Adrenal gland (tissue), 12 donors: ENCODE results near the gene PPM1M. TPM values are rescaled to one million over a fixed set of nuclear protein-coding genes. Genes with fewer than 3 reads are reported as not detected.

Experiments
- DNase-seq, 7 donors: peaks; one replicate each; pipeline ENCODE4 v3.0.0-alpha.2; 2019 to 2020
- H3K27ac ChIP-seq, 5 donors: fragments of 200-600 bp; sonication (generic) in 4 of 5; 1 replicate in 3 of 5; 2 replicates in 2 of 5; pipeline versions ENCODE4 v1.5.1 to v1.8.0; 2016 to 2020; ENCODE audit warnings: mild to moderate bottlenecking in 1 of 5
- H3K27me3 ChIP-seq: fragments of 200-600 bp; 2 replicates; pipeline ENCODE4 v1.8.0; 2021
- H3K36me3 ChIP-seq, 2 donors: fragments of 200-600 bp; replicated peaks in 1 of 2; 1 replicate in 1 of 2; 2 replicates in 1 of 2; pipeline versions ENCODE4 v1.5.1 to v1.8.0; 2018 to 2022
- H3K4me1 ChIP-seq, 2 donors: fragments of 200-600 bp; replicated peaks in 1 of 2; 1 replicate in 1 of 2; 2 replicates in 1 of 2; pipeline versions ENCODE4 v1.5.1 to v1.8.0; 2018 to 2021
- H3K4me3 ChIP-seq, 4 donors: fragments of 200-600 bp; sonication (generic) in 3 of 4; one replicate each; pipeline ENCODE4 v1.5.1; 2016 to 2018
- H3K9me3 ChIP-seq, 3 donors: fragments of 200-600 bp; sonication (generic) in 1 of 3; replicated peaks in 1 of 3; 1 replicate in 2 of 3; 2 replicates in 1 of 3; pipeline versions ENCODE4 v1.5.1 to v1.8.0; 2016 to 2021
- POLR2A ChIP-seq, 2 donors: fragments of 450-650 bp; IDR thresholded peaks; one replicate each; pipeline ENCODE4 v1.6.1; 2017; ENCODE audit warnings: antibody characterized with exemption in 2 of 2, mild to moderate bottlenecking in 2 of 2, moderate library complexity in 1 of 2
- WGBS, 4 donors: extraction: QIAGEN DNeasy Blood & Tissue Kit in 2 of 4; methylation state at CpG; one replicate each; pipeline versions ENCODE4 v1.1.5 to v1.1.7; 2013 to 2017; 5-methylcytosine and 5-hydroxymethylcytosine counted together
- intact Hi-C, 2 donors: fragments of 100-400 bp; cut with DNase I; formaldehyde crosslinking; loops; one replicate each; pipeline versions ENCODE4 v1.14.1 to v1.15.0; 2022 to 2023
- polyA plus RNA-seq, 3 donors: library from polyadenylated mRNA; stranded (reverse); fragments of 200-250 nt in 2 of 3; fragments of 350-450 nt in 1 of 3; fragmentation: Illumina TruSeq in 1 of 3; extraction: RNeasy Lipid Tissue Mini Kit (QIAGEN cat#74804) in 1 of 3; gene quantifications; one replicate each; pipeline ENCODE4 v1.2.3, GENCODE V29; 2013 to 2014
- total RNA-seq, 9 donors: library from RNA; depleted of rRNA in 4 of 9; stranded (reverse); fragments of >200 nt in 4 of 9; fragments of 120-200 nt in 1 of 9; fragmentation: NEBNext Ultra II Directional in 1 of 9; extraction: Animal tissue kit (Norgen Biotek cat#: 25700) in 1 of 9; gene quantifications; one replicate each; pipeline versions ENCODE4 v1.1.0 to v1.2.4, GENCODE V29; 2013 to 2023
- TF ChIP-seq, protein P1 (sequence below), 6 experiments: fragments of 450-650 bp in 4 of 6; fragments of 200-600 bp in 2 of 6; sonication (generic) in 1 of 6; IDR thresholded peaks; 1 replicate in 5 of 6; 2 replicates in 1 of 6; pipeline versions ENCODE4 v1.5.1 to v1.8.0; 2016 to 2021; ENCODE audit warnings: antibody characterized with exemption in 6 of 6, mild to moderate bottlenecking in 2 of 6, moderate library complexity in 1 of 6
- donor health status: healthy with polysubstance abuse.
- donor health status: Bipolar disorder and iron deficiency.
- donor health status: DM: yes; HTN: yes; CAD: no.
- donor health status: DM: no; HTN: no; CAD: no.
- donor health status: DM: no; HTN: no; CAD: no.
- donor health status: DM: yes; HTN: yes; CAD: no.

Gene PPM1M
- total and polyA plus RNA-seq, 12 donors: 3.2 to 29.8 (median 21.7) TPM

DNA sequence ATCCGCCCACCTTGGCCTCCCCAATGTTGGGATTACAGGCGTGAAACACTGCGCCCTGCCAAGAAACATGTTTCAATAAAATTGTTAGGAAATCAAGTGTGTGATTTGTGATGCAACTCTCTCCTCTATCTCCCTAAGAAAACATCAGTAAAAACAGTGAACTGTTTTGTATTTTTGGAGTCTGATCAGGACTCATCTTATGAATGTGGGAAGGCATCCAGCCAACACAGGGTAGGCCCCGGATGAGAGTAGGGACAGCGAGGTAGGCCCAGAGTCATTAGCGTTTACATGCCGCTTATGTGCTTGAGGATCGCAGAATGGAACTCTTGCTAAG is 41.2 kb downstream of the PPM1M start:
- intact Hi-C loops: no loop called here
- peak in 3 of 7 donors; percentile 24 to 51 (median 42) for DNase-seq
- 72 to 74% (median 72%) methylated on average over 8 of the region's 8 CpGs for WGBS, 4 donors

DNA sequence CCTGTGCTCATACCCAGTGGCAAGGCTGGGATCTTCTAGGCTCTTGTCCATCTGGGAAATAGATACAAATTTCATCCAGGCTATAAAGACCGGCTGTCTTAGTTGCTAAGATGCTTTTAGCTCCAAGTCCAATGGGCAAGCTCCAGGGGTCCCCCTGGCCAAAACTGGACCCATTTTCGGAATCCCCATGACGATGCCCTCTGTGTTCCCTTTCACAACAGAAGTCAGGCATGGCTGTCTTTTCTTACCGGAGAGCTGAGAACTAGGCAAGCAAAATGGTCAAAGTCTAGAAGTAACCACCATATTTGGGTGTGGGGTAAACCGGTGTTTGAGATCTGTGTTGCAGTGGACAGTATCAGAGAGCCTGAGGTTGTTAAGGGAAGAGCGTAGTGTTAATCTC is 43.1 kb downstream of the PPM1M start:
- WGBS, 4 donors: 91 to 94% (median 92%) methylated on average over 6 of the region's 6 CpGs
- Histone ChIP-seq H3K36me3 (peaks cover 0 to 21% of the 10 kb centered on the region in 2 donors), H3K9me3 (no peaks in the 10 kb centered on the region), H3K4me1 (peaks cover 4 to 21% of the 10 kb centered on the region in 2 donors), H3K4me3 (peak overlapping the region in 2 of 4 donors; percentile 84 to 92), H3K27ac (no peak overlapping the region), H3K27me3 (no peaks in the 10 kb centered on the region)
- intact Hi-C loops: no loop called here
- DNase-seq: no peak
- TF ChIP-seq, protein P1, sequence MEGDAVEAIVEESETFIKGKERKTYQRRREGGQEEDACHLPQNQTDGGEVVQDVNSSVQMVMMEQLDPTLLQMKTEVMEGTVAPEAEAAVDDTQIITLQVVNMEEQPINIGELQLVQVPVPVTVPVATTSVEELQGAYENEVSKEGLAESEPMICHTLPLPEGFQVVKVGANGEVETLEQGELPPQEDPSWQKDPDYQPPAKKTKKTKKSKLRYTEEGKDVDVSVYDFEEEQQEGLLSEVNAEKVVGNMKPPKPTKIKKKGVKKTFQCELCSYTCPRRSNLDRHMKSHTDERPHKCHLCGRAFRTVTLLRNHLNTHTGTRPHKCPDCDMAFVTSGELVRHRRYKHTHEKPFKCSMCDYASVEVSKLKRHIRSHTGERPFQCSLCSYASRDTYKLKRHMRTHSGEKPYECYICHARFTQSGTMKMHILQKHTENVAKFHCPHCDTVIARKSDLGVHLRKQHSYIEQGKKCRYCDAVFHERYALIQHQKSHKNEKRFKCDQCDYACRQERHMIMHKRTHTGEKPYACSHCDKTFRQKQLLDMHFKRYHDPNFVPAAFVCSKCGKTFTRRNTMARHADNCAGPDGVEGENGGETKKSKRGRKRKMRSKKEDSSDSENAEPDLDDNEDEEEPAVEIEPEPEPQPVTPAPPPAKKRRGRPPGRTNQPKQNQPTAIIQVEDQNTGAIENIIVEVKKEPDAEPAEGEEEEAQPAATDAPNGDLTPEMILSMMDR (IDR thresholded peaks at IDR 0.05): no peak
- no peak for TF ChIP-seq POLR2A (IDR thresholded peaks at IDR 0.05)

More for the DNA sequence above, 41.2 kb downstream of the PPM1M start:
- TF ChIP-seq POLR2A (IDR thresholded peaks at IDR 0.05): no peak
- TF ChIP-seq, protein P1 (IDR thresholded peaks at IDR 0.05): no peak
- peak overlapping the region in 2 of 4 donors; percentile 84 to 92 for H3K4me3 ChIP-seq
- H3K36me3 ChIP-seq: peaks cover 0 to 5% of the 10 kb centered on the region in 2 donors
- no peaks in the 10 kb centered on the region for H3K27me3 ChIP-seq
- peaks cover 10 to 38% of the 10 kb centered on the region in 2 donors for H3K4me1 ChIP-seq
- H3K27ac ChIP-seq: peak overlapping the region; percentile 99 to 100 (median 99)
- H3K9me3 ChIP-seq: no peaks in the 10 kb centered on the region

DNA sequence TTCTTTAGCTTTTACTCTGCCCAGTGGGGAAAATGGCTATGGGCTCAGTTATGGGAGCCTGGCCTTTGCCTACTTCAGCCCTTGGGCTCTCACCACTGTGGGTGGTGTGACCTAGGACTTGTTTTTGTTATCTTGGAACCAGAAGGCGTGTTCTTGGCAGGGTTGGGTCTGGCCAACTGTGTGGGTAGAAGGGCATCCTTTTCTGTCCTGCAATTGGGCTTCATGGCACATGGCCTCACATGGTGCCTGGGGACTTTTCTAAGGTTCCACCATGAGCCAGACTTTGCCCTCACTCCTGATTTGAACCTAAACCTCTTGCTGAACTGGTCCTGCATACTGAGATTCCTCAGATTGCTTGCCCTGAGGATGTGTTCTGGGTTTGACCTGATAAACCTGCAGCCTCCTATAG is 43.8 kb downstream of the PPM1M start:
- Histone ChIP-seq H3K9me3 (no peaks in the 10 kb centered on the region), H3K27me3 (no peaks in the 10 kb centered on the region), H3K27ac (no peak overlapping the region), H3K4me1 (peaks cover 4 to 21% of the 10 kb centered on the region in 2 donors), H3K36me3 (peaks cover 0 to 21% of the 10 kb centered on the region in 2 donors), H3K4me3 (no peak overlapping the region)
- TF ChIP-seq, protein P1 (IDR thresholded peaks at IDR 0.05): no peak
- no peak for TF ChIP-seq POLR2A (IDR thresholded peaks at IDR 0.05)
- intact Hi-C loops: no loop called here
- DNase-seq: no peak
- 33 to 92% (median 86%) methylated on average over 1 of the region's 1 CpG for WGBS, 4 donors

DNA sequence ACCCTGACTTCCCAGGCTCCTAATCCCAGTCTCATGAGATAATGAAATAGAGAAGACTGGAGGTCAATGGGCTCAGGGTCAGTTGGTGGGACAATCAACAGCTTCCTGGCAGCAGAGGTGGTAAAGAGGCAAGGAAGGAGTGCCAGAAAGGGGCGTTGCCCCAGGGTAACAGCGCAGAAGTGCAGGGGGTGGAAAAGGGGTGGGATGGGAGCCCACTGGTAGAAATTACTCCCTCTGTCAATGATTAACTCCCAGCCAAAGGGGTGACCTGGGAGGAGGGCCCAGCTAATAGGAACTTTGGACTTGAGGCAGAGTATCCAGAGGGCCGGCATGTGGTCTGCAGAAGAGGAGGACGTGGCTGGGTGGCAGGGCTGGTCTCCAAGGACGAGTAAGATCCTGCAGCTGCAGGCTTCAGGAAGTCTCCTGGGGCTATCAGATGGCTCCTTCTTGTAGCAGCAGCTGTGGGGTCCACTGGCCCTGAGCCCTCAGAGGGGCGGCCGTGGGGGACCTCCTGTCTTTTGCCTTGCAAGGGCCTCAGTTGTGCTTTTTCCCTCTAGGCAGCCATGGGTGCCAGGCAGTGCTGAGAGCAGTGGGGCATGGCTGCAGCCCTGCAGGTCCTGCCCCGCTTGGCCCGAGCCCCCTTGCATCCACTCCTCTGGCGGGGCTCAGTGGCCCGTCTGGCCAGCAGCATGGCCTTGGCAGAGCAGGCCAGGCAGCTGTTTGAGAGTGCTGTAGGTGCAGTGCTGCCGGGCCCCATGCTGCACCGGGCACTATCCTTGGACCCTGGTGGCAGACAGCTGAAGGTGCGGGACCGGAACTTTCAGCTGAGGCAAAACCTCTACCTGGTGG is 44.4 kb downstream of the PPM1M start:
- Histone ChIP-seq H3K9me3 (no peaks in the 10 kb centered on the region), H3K27ac (no peak overlapping the region), H3K4me1 (peaks cover 4 to 21% of the 10 kb centered on the region in 2 donors), H3K27me3 (no peaks in the 10 kb centered on the region), H3K4me3 (no peak overlapping the region), H3K36me3 (peaks cover 0 to 21% of the 10 kb centered on the region in 2 donors)
- intact Hi-C loops: loop anchor here in 1 of 2 donors (2.0 kb wide), 1 partner anchor 51 kb away; no protein-coding TSS in a partner anchor
- DNase-seq: no peak
- TF ChIP-seq, protein P1 (IDR thresholded peaks at IDR 0.05): no peak
- TF ChIP-seq POLR2A (IDR thresholded peaks at IDR 0.05): no peak
- 79 to 95% (median 83%) methylated on average over 5 to 15 of the region's 15 CpGs for WGBS, 4 donors
